ENCODE data around the gene CD48. TPM values are rescaled to one million over a fixed set of nuclear protein-coding genes. Genes with fewer than 3 reads are reported as not detected.

Gene CD48
- total RNA-seq, 1 donor: not detected

GRCh38 chr1:160680399-160680798 lies 31.2 kb downstream of the CD48 start:
- no peak overlapping the region for H3K4me3 ChIP-seq (ENCODE audit: low read depth, low read length)
- DNase-seq (ENCODE audit: low read depth): no peak
- TF ChIP-seq, protein P1, sequence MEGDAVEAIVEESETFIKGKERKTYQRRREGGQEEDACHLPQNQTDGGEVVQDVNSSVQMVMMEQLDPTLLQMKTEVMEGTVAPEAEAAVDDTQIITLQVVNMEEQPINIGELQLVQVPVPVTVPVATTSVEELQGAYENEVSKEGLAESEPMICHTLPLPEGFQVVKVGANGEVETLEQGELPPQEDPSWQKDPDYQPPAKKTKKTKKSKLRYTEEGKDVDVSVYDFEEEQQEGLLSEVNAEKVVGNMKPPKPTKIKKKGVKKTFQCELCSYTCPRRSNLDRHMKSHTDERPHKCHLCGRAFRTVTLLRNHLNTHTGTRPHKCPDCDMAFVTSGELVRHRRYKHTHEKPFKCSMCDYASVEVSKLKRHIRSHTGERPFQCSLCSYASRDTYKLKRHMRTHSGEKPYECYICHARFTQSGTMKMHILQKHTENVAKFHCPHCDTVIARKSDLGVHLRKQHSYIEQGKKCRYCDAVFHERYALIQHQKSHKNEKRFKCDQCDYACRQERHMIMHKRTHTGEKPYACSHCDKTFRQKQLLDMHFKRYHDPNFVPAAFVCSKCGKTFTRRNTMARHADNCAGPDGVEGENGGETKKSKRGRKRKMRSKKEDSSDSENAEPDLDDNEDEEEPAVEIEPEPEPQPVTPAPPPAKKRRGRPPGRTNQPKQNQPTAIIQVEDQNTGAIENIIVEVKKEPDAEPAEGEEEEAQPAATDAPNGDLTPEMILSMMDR (IDR thresholded peaks at IDR 0.05; ENCODE audit: insufficient read depth, low read depth, low read length): no peak

- TF ChIP-seq, protein P1 (IDR thresholded peaks at IDR 0.05; ENCODE audit: insufficient read depth, low read depth, low read length): no peak
- no peak overlapping the region for H3K4me3 ChIP-seq (ENCODE audit: low read depth, low read length)
- DNase-seq (ENCODE audit: low read depth): no peak
Measured at GRCh38 chr1:160679893-160680292, 31.7 kb downstream of the CD48 start.

DNA sequence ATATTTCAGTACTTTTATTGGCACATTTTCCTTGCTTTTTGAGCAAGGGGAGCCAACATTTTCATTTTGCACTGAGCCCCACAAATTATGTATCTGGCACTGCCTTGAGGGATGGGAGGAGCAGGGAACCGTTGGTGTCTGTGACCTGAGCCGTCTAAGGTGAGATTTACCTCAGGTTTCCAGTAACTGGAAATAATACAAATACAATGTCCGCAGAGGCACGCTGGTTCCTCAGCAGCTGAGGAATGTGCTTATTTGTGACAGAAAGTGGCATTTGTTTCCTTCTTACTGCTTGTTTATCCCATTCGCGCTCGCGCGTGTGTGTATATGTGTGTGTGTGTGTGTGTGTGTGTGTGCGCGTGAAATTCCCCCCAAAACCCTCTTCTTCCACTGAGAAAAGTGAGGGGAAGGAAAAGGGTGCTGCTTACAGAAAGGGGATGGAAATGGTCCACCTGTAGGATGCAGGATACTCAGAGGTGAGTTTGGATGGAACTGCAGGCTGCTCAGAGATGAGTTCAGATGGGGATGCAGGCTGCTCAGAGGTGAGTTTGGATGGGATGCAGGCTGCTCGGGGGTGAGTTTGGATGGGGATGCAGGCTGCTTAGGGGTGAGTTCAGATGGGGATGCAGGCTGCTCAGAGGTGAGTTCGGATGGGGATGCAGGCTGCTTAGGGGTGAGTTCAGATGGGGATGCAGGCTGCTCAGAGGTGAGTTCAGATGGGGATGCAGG lies 34.6 kb downstream of the CD48 start:
- no peak for DNase-seq (ENCODE audit: low read depth)
- no peak overlapping the region for H3K4me3 ChIP-seq (ENCODE audit: low read depth, low read length)
- TF ChIP-seq, protein P1 (IDR thresholded peaks at IDR 0.05; ENCODE audit: insufficient read depth, low read depth, low read length): no peak

- H3K4me3 ChIP-seq (ENCODE audit: low read depth, low read length): no peak overlapping the region
- TF ChIP-seq, protein P1 (IDR thresholded peaks at IDR 0.05; ENCODE audit: insufficient read depth, low read depth, low read length): peak; percentile 82
- peak; percentile 56 for DNase-seq (ENCODE audit: low read depth)
Measured at GRCh38 chr1:160675641-160676410, 35.8 kb downstream of the CD48 start.

DNA sequence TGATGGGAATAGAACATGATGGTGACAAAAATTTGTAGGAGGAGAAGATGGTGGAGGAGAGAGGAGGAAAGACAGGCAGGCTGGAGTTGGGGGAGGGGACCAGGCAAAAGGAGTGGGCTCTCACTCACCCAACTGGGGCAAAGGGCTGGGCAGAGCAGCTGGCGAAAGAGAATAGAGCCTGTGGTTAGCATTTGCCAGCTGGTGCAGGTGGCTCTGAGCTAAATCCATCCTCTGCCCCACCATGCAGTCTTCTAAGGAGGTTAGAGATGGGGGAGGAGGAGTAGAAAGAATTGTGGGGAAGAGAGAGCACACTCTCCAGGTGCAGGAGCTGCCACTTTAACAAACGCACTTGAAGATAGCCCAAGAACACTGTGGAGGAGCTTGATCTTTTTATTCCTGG lies 37.2 kb downstream of the CD48 start:
- no peak overlapping the region for H3K4me3 ChIP-seq (ENCODE audit: low read depth, low read length)
- no peak for DNase-seq (ENCODE audit: low read depth)
- TF ChIP-seq, protein P1 (IDR thresholded peaks at IDR 0.05; ENCODE audit: insufficient read depth, low read depth, low read length): no peak

DNA sequence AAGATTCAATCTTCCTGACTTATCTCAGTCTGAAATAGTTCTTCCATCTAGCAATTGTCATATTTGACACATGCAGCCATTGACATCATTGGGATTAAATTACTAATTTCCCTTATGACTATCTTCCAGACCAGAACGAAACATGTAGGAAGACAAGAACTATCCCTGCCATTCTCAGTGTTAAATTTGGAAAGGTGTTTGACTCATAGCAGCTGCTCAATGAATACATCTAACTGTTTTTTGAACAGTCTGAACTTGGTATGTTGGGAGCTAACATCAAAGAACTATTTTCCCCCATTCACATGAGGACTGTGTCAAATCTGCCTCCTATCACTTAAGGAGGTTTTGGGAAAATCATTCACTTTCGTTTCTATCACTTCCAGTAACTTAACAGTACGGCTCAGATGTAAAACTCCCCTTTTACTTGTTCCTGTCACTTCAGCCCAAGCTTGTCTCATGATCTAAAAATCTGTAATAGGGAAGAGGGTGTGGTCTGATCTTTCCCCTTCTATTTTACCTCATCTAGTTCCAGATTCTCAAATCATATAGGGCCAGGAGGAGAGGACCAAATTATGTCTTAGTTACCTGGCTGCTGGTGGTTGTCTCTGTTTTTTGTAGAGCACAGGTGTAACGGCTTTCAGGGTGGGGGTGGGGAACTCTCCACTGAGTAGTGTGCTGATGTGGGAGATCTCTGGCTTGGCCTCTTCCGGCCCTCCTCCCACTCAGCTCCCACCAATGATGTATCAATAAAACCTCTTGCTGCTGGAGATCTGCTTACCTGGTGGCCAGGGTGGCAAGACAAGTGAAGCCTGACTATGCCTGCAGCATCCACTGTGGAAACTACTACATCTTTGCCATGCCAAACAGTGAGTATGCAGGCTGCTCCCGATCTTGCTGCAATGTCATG lies 38.6 kb downstream of the CD48 start:
- no peak overlapping the region for H3K4me3 ChIP-seq (ENCODE audit: low read depth, low read length)
- TF ChIP-seq, protein P1 (IDR thresholded peaks at IDR 0.05; ENCODE audit: insufficient read depth, low read depth, low read length): no peak
- DNase-seq (ENCODE audit: low read depth): no peak
